HL-60 (cell line): Measurements from ENCODE around the gene LINS1.
"Not testable (repeated sequence)": the region's sequence is repeated elsewhere in the genome, so short reads cannot be mapped to it uniquely, and the experiment has no call there.

Experiments
- DNase-seq, 2 experiments: peaks; one replicate each; pipeline ENCODE4 v3.0.0-alpha.2; 2010 to 2020; ENCODE audit warnings: low read depth in 1 of 2, low spot score in 1 of 2
- H3K27ac ChIP-seq: fragments of 250-450 bp; sonication (Bioruptor Pico); replicated peaks from 2 replicates; pipeline ENCODE4 v1.5.1; 2020; ENCODE audit warnings: mild to moderate bottlenecking, moderate library complexity
- H3K27me3 ChIP-seq: fragments of 250-450 bp; sonication (Bioruptor Pico); 2 replicates; pipeline ENCODE4 v1.5.1; 2021; ENCODE audit warnings: mild to moderate bottlenecking, moderate library complexity; ENCODE audit not compliant: insufficient read depth, poor library complexity, severe bottlenecking
- H3K4me3 ChIP-seq: replicated peaks from 2 replicates; pipeline ENCODE4 v1.5.1; 2011; ENCODE audit warnings: mild to moderate bottlenecking, control low read depth, low read length; ENCODE audit not compliant: insufficient read depth
- CTCF ChIP-seq: IDR thresholded peaks from one replicate; pipeline ENCODE4 v1.5.1; 2011; ENCODE audit warnings: low read length, control low read depth, inconsistent platforms; ENCODE audit not compliant: insufficient read depth
- GABPA ChIP-seq: IDR thresholded peaks from 2 replicates; pipeline ENCODE4 v1.6.1; 2012; ENCODE audit warnings: low read depth
- POLR2AphosphoS5 ChIP-seq: IDR thresholded peaks from 2 replicates; pipeline ENCODE4 v1.6.1; 2012; ENCODE audit warnings: low read depth
- REST ChIP-seq: IDR thresholded peaks from 2 replicates; pipeline ENCODE4 v1.6.1; 2012; ENCODE audit warnings: low read depth; ENCODE audit not compliant: insufficient replicate concordance
- SPI1 ChIP-seq: IDR thresholded peaks from 2 replicates; pipeline ENCODE4 v1.6.1; 2012; ENCODE audit warnings: low read depth, mild to moderate bottlenecking, borderline replicate concordance

Gene LINS1

GRCh38 chr15:100592898-100593297, 9.1 kb downstream of the LINS1 start:
- H3K27ac ChIP-seq, result no peak overlapping the region
- no peak overlapping the region for H3K4me3 ChIP-seq
- DNase-seq, result no peak
- no peaks in the 10 kb centered on the region for H3K27me3 ChIP-seq
- TF ChIP-seq CTCF (no peak), GABPA (no peak), REST (no peak), SPI1 (no peak), POLR2AphosphoS5 (no peak)

GRCh38 chr15:100591835-100592234, 10.1 kb downstream of the LINS1 start:
- Histone ChIP-seq H3K4me3 (no peak overlapping the region), H3K27me3 (no peaks in the 10 kb centered on the region), H3K27ac (no peak overlapping the region)
- no peak for TF ChIP-seq GABPA
- no peak for TF ChIP-seq SPI1
- no peak for TF ChIP-seq POLR2AphosphoS5
- no peak for DNase-seq

DNA sequence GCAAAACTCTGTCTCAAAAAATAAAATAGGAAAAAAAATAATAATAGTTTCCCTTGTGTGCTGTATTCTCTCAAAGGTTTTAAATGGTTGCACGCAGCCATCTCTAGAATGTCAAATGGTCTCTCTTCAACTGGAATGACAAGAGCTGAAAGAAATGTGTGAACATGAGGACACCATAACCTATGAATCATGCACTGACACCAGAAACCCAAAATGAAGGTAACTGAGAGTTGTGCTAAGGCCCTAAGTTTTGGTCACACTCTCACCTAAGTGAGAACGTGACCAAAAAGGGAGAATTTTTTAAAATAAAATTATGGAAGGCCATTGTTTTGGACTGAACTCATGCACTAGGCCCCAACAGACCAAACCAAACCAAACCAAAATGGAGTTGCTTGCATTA, 10.8 kb downstream of the LINS1 start:
- not testable (repeated sequence) for H3K27ac ChIP-seq, H3K4me3 ChIP-seq, DNase-seq, H3K27me3 ChIP-seq

DNA sequence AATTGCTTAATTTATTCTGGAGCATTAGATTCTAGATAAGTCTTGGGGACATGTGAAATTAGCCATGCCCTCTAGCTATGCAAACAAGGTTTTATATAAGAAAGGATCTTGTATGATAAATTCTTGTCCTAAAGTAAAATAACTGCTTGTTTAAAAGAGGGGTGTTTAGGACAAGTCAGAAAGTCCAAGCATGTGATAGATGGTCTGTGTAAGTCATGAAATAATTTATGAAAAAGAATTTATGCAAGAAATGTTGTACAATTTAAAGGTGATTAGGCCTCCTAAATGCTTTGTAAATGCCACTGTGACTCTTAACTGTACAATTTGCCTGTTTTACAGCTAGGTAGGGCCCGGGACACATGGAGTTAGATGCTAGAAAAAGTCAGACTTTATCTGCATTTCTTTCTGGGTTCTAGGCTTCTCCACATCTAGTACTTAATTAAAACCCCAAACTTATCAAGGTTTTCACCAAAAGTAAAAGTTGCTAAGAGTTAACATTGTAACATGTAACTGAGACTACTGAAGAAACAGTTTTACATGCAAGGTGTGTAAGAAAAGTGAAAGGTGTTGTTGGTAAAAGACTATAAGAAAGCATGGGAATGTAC, 13.2 kb downstream of the LINS1 start:
- Histone ChIP-seq H3K27ac (no peak overlapping the region), H3K4me3 (no peak overlapping the region), H3K27me3 (no peaks in the 10 kb centered on the region)
- TF ChIP-seq SPI1, result no peak
- no peak for TF ChIP-seq CTCF
- no peak for TF ChIP-seq GABPA
- no peak for TF ChIP-seq POLR2AphosphoS5
- TF ChIP-seq REST, result no peak
- no peak for DNase-seq

- no peak for TF ChIP-seq CTCF
- TF ChIP-seq POLR2AphosphoS5, result no peak
- no peak for TF ChIP-seq SPI1
- TF ChIP-seq REST, result no peak
- no peak for TF ChIP-seq GABPA
- no peaks in the 10 kb centered on the region for H3K27me3 ChIP-seq
- DNase-seq, result no peak
- no peak overlapping the region for H3K27ac ChIP-seq
- no peak overlapping the region for H3K4me3 ChIP-seq
Measured at GRCh38 chr15:100580414-100580813, 21.6 kb downstream of the LINS1 start.
